Left ventricle myocardium inferior (tissue), 1 donor: Measurements from ENCODE around the gene ADARB1. TPM values are rescaled to one million over a fixed set of nuclear protein-coding genes. Genes with fewer than 3 reads are reported as not detected.

Experiments
- DNase-seq: peaks from one replicate; pipeline ENCODE4 v3.0.0-alpha.2; 2020
- H3K27ac ChIP-seq: fragments of 200-600 bp; replicated peaks from 2 replicates; pipeline ENCODE4 v1.8.0; 2021
- H3K27me3 ChIP-seq: fragments of 200-600 bp; 2 replicates; pipeline ENCODE4 v1.8.0; 2021; ENCODE audit warnings: low read depth
- H3K36me3 ChIP-seq: fragments of 200-600 bp; 2 replicates; pipeline ENCODE4 v1.8.0; 2021
- H3K4me1 ChIP-seq: fragments of 200-600 bp; 2 replicates; pipeline ENCODE4 v1.8.0; 2021
- H3K4me3 ChIP-seq: fragments of 200-600 bp; 2 replicates; pipeline ENCODE4 v1.8.0; 2021; ENCODE audit warnings: mild to moderate bottlenecking, moderate library complexity
- H3K9me3 ChIP-seq: fragments of 200-600 bp; replicated peaks from 2 replicates; pipeline ENCODE4 v1.8.0; 2021
- CTCF ChIP-seq: fragments of 200-600 bp; IDR thresholded peaks from 2 replicates; pipeline ENCODE4 v1.8.0; 2021; ENCODE audit warnings: antibody characterized with exemption, mild to moderate bottlenecking, borderline replicate concordance
- intact Hi-C: fragments of 100-400 bp; cut with micrococcal nuclease; formaldehyde crosslinking; loops from one replicate; pipeline ENCODE4 v1.11.0; 2022
- total RNA-seq: library from RNA; stranded (reverse); fragmentation: NEBNext Ultra II Directional; extraction: Animal tissue kit (Norgen Biotek cat#: 25700); gene quantifications from one replicate; pipeline ENCODE4 v1.2.1, GENCODE V29; 2021
- donor health status: DM: no; HTN: yes; CAD: no; lungs with severe emphysema.

Gene ADARB1
- total RNA-seq, 1 donor from 2014 or later: 15.5 TPM

- Histone ChIP-seq H3K4me3 (no peak overlapping the region), H3K27me3 (no peaks in the 10 kb centered on the region), H3K36me3 (peaks cover 60% of the 10 kb centered on the region), H3K9me3 (no peaks in the 10 kb centered on the region), H3K27ac (no peak overlapping the region), H3K4me1 (no peaks in the 10 kb centered on the region)
- TF ChIP-seq CTCF: no peak
- intact Hi-C loops: no loop called here
- DNase-seq: no peak
These were observed 190.6 kb downstream of the ADARB1 start for GRCh38 chr21:45264912-45265515.

- H3K27ac ChIP-seq: no peak overlapping the region
- intact Hi-C loops: no loop called here
- no peaks in the 10 kb centered on the region for H3K4me1 ChIP-seq
- no peak for TF ChIP-seq CTCF
- H3K4me3 ChIP-seq: no peak overlapping the region
- H3K27me3 ChIP-seq: no peaks in the 10 kb centered on the region
- DNase-seq: no peak
- peaks cover 69% of the 10 kb centered on the region for H3K36me3 ChIP-seq
- H3K9me3 ChIP-seq: peaks cover under 1% of the 10 kb centered on the region
These were observed 191.5 kb downstream of the ADARB1 start for GRCh38 chr21:45265721-45266517.

GRCh38 chr21:45266518-45267389 lies 192.4 kb downstream of the ADARB1 start:
- DNase-seq: no peak
- Histone ChIP-seq H3K4me3 (no peak overlapping the region), H3K27me3 (no peaks in the 10 kb centered on the region), H3K4me1 (no peaks in the 10 kb centered on the region), H3K27ac (no peak overlapping the region), H3K9me3 (peaks cover 9% of the 10 kb centered on the region), H3K36me3 (peaks cover 76% of the 10 kb centered on the region)
- TF ChIP-seq CTCF: no peak
- intact Hi-C loops: no loop called here

- Histone ChIP-seq H3K27ac (no peak overlapping the region), H3K4me1 (no peaks in the 10 kb centered on the region), H3K9me3 (peaks cover 15% of the 10 kb centered on the region), H3K27me3 (no peaks in the 10 kb centered on the region), H3K4me3 (no peak overlapping the region), H3K36me3 (peaks cover 80% of the 10 kb centered on the region)
- intact Hi-C loops: no loop called here
- no peak for DNase-seq
- TF ChIP-seq CTCF: no peak
These were observed 193.0 kb downstream of the ADARB1 start for GRCh38 chr21:45267390-45267760.

GRCh38 chr21:45269861-45270260 lies 195.5 kb downstream of the ADARB1 start:
- DNase-seq: no peak
- no peak for TF ChIP-seq CTCF
- Histone ChIP-seq H3K9me3 (peaks cover 22% of the 10 kb centered on the region), H3K27ac (no peak overlapping the region), H3K4me1 (no peaks in the 10 kb centered on the region), H3K4me3 (no peak overlapping the region), H3K36me3 (peaks cover 87% of the 10 kb centered on the region), H3K27me3 (no peaks in the 10 kb centered on the region)
- intact Hi-C loops: no loop called here
